H4 (cell line): ENCODE measurements around the gene PLEKHS1. TPM values are rescaled to one million over a fixed set of nuclear protein-coding genes. Genes with fewer than 3 reads are reported as not detected.
"Not testable (repeated sequence)": the region's sequence is repeated elsewhere in the genome, so short reads cannot be mapped to it uniquely, and the experiment has no call there.

Experiments used
- DNase-seq: peaks from one replicate; pipeline ENCODE4 v3.0.0-alpha.2; 2015; ENCODE audit warnings: low spot score
- total RNA-seq: library from RNA; depleted of rRNA; stranded (reverse); fragments of >200 nt; shearing (Covaris generic); gene quantifications from 2 replicates; pipeline ENCODE4 v1.2.3, GENCODE V29; 2014; rRNA removed

The PLEKHS1 gene
- total RNA-seq, 1 experiment from 2014 or later, result 1.5 TPM

- DNase-seq, result no peak
Observed at GRCh38 chr10:113791691-113792090, 40.2 kb downstream of the PLEKHS1 start.

- peak; percentile 38 for DNase-seq
Observed at GRCh38 chr10:113801569-113801968, 50.1 kb downstream of the PLEKHS1 start.

- DNase-seq, result no peak
Observed at GRCh38 chr10:113802997-113803396, 51.5 kb downstream of the PLEKHS1 start.

GRCh38 chr10:113806503-113806902, 55.0 kb downstream of the PLEKHS1 start:
- no peak for DNase-seq

GRCh38 chr10:113808168-113808567, 56.7 kb downstream of the PLEKHS1 start:
- DNase-seq, result no peak

GRCh38 chr10:113814700-113815099, 63.2 kb downstream of the PLEKHS1 start:
- DNase-seq, result not testable (repeated sequence)

- no peak for DNase-seq
Observed at GRCh38 chr10:113819989-113820388, 68.5 kb downstream of the PLEKHS1 start.

GRCh38 chr10:113820507-113820906, 69.0 kb downstream of the PLEKHS1 start:
- DNase-seq, result peak; percentile 8

- DNase-seq, result not testable (repeated sequence)
Observed at GRCh38 chr10:113821306-113821705, 69.8 kb downstream of the PLEKHS1 start.

- no peak for DNase-seq
Observed at GRCh38 chr10:113822174-113822573, 70.7 kb downstream of the PLEKHS1 start.

GRCh38 chr10:113823389-113823788, 71.9 kb downstream of the PLEKHS1 start:
- no peak for DNase-seq

GRCh38 chr10:113825791-113826190, 74.3 kb downstream of the PLEKHS1 start:
- DNase-seq, result no peak

GRCh38 chr10:113828567-113828966, 77.1 kb downstream of the PLEKHS1 start:
- DNase-seq, result not testable (repeated sequence)

Other genes with a start within 250 kb of the PLEKHS1 start
- not detected in 2 replicates for gene HABP2, start 198.6 kb upstream of the PLEKHS1 start, total RNA-seq
- 0.02 TPM in 1 of 2 replicates, not detected in the other for gene NRAP, start 87.6 kb upstream of the PLEKHS1 start, total RNA-seq
- 56.8 and 59.5 TPM in 2 replicates for gene CASP7, start 71.8 kb upstream of the PLEKHS1 start, total RNA-seq
- gene DCLRE1A, start 102.4 kb downstream of the PLEKHS1 start, total RNA-seq, result 10.2 and 14.7 TPM in 2 replicates
- 7.6 and 10.2 TPM in 2 replicates for gene NHLRC2, start 103.0 kb downstream of the PLEKHS1 start, total RNA-seq